Uterine smooth muscle cell (primary cell): ENCODE data around the gene CEP57L1. TPM values are rescaled to one million over a fixed set of nuclear protein-coding genes. Genes with fewer than 3 reads are reported as not detected.

Experiments
- total RNA-seq: library from RNA; depleted of rRNA; stranded (reverse); fragments of >200 nt; gene quantifications from 2 replicates; pipeline ENCODE4 v1.2.3, GENCODE V29; 2014

The CEP57L1 gene
- 27.0 and 42.4 TPM in 2 replicates for total RNA-seq

DNA sequence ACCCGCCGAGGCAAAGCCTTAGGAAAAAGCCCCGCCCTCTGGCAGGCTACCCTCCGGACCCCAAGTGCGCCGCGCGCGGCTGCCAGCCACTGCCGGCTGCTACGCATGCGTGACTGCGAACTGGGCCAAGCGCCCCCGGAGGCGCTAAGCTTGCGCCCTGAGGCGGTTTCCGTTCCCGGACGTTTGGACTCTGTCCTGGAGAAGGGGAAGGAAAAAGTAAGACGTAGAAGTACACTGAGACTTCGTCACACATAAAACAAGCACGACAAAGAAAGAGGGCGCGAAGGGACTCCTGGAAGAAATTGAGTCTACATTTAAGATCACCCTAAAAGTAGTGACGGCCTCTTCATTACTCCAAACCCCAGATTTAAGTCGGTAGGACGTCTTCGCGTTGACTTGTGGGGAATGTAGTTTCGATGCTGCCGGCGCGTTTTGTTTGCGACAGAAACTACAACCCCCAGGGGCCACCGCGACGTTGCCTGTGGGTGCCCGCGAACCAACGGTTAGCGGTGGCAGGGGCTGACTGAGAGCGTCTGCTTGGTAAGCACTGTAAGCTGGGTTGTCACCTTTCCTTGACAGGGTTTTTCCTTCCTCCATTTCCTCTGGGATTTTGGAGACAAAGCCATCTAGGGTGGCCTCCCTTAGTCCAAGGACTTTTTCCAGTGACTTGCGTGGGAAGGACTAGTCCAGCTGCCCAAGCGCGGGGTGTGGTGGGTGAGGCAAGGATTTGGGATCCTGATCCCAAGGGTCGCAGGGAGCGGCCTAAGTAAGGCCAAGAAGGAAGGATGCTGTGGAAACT lies at the start of gene CEP57L1:
Gene CEP57L1, plus strand, starts transcription at position 472 of the 799 bp plus-strand sequence. CDS start 49,715 bp downstream, outside the sequence.

DNA sequence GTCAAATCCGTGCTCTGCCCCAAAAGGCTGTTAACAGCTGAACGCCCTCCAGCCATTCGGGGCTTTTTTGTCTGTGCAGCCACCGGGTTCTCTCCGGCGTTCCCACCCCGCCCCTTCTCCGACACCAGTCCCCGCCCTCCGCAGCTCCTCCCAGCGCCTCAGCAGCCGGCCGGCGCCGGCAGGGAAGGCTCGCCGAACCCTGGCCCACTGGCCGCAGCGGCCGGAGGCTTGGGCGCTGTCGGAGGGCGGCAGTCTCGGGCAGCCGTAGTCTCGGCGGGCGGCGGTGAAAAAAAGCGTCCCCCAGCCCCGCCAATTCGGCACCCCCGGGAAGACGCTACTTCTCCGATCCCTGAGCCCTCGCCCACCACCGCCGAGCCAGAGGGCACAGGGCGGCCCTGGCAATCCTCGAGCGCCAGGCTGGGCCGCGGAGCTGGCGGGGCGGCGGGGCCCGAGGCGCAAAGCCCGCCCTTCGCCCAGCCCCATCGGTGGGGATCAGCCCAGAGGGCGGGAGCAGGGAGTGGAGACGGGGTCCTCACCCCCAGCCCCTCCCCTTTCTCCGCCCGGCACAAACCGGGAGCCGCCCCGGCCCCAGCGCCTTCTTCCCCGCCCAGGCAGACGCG lies 781 bp upstream of the CEP57L1 start, which contains the start of gene SESN1:
Gene SESN1, minus strand, starts transcription at position 431 of the 620 bp plus-strand sequence. CDS start 773 bp downstream, outside the sequence.

Other genes with a start within 250 kb of the CEP57L1 start
- gene ARMC2, start 247.1 kb upstream of the CEP57L1 start, total RNA-seq = 1.00 and 1.7 TPM in 2 replicates
- 14.2 and 23.7 TPM in 2 replicates for gene SESN1, start 661 bp upstream of the CEP57L1 start, total RNA-seq